GM21390 (cell line): ENCODE measurements around the gene SH3PXD2B.

Experiments used
- ATAC-seq: cut with Tn5 transposase; IDR thresholded peaks from one replicate; pipeline ENCODE4 v1.9.1; 2021; ENCODE audit not compliant: unreplicated experiment

Gene SH3PXD2B

GRCh38 chr5:172454358-172455086, at the start of gene SH3PXD2B:
Gene SH3PXD2B (minus strand): TSS chr5:172454525. CDS start chr5:172454352, 173 bp downstream.
- no peak for ATAC-seq

- ATAC-seq = no peak
These were observed 48.6 kb upstream of the SH3PXD2B start for GRCh38 chr5:172502969-172503368.

- no peak for ATAC-seq
These were observed 48.1 kb upstream of the SH3PXD2B start for GRCh38 chr5:172502410-172502809.

GRCh38 chr5:172501708-172502320, 47.5 kb upstream of the SH3PXD2B start:
- no peak for ATAC-seq

GRCh38 chr5:172499287-172499686, 45.0 kb upstream of the SH3PXD2B start:
- no peak for ATAC-seq

- ATAC-seq = no peak
These were observed 44.3 kb upstream of the SH3PXD2B start for GRCh38 chr5:172498431-172499129.

GRCh38 chr5:172497591-172498255, 43.4 kb upstream of the SH3PXD2B start:
- ATAC-seq = no peak

GRCh38 chr5:172496671-172497371, 42.5 kb upstream of the SH3PXD2B start:
- no peak for ATAC-seq

- ATAC-seq = no peak
These were observed 40.5 kb upstream of the SH3PXD2B start for GRCh38 chr5:172494630-172495505.

GRCh38 chr5:172493906-172494305, 39.6 kb upstream of the SH3PXD2B start:
- no peak for ATAC-seq

GRCh38 chr5:172493461-172493860, 39.1 kb upstream of the SH3PXD2B start:
- no peak for ATAC-seq

- ATAC-seq = no peak
These were observed 38.7 kb upstream of the SH3PXD2B start for GRCh38 chr5:172493002-172493401.

GRCh38 chr5:172492097-172492840, 37.9 kb upstream of the SH3PXD2B start:
- ATAC-seq = no peak

- no peak for ATAC-seq
These were observed 37.2 kb upstream of the SH3PXD2B start for GRCh38 chr5:172491481-172491880.

GRCh38 chr5:172490514-172491461, 36.5 kb upstream of the SH3PXD2B start:
- no peak for ATAC-seq

- ATAC-seq = no peak
These were observed 33.9 kb upstream of the SH3PXD2B start for GRCh38 chr5:172488221-172488620.

- no peak for ATAC-seq
These were observed 33.3 kb upstream of the SH3PXD2B start for GRCh38 chr5:172487671-172488070.

- no peak for ATAC-seq
These were observed 32.6 kb upstream of the SH3PXD2B start for GRCh38 chr5:172486912-172487311.
